Measurements from ENCODE around the gene MAP3K7CL.

MAP3K7CL gene

DNA sequence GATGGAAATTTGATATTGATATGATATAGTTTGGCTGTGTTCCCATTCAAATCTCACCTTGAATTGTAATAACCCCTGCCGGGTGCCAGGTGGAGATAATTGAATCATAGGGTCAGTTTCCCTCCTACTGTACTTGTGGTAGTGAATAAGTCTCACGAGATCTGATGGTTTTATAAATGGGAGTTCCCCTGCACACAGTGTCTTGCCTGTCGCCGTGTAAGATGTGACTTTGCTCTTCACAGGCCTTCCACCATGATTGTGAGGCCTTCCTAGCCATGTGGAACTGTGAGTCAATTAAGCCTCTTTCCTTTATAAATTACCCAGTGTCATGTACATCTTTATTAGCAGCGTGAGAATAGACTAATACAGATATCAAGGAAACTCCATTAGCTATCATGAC, 74.6 kb downstream of the MAP3K7CL start:
- DNase-seq: no peak

DNA sequence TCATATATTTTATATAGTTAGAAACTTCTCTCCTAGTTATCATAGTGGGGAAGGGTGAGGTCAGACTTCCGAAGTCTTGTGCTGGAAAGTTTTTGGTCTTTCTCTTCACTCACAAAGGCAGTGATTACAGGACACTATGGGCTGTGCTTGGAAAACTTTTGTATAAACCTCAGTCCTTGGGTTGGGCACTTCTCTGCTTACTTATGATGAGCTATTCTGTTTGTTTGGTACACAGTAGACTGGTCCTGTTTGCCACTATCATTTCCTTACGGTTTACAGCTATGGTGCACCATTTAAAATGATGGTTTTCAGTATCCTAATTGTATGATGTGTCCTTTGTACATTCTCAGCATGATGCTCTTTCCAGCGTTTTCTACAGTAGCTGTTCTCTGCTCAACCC, 75.5 kb downstream of the MAP3K7CL start:
- no peak for DNase-seq

DNA sequence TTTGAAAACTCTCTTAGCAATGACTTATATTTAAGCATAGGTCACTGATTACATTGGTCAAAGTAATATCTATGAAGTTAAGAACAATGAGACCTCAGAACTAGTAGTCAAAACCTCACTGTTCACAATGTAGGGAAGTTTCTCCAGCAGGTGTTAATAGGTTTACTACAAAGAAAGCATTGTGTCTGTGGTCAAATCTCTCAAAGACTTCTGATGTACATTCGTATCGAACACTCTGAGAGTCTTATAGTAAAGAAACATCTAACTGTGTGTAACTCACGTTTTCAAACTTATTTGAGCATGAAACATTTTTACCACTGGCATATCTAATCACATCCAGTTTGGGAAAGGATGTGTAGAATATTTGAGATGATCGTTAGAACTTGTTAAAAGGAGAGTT, 76.0 kb downstream of the MAP3K7CL start:
- no peak for DNase-seq

DNA sequence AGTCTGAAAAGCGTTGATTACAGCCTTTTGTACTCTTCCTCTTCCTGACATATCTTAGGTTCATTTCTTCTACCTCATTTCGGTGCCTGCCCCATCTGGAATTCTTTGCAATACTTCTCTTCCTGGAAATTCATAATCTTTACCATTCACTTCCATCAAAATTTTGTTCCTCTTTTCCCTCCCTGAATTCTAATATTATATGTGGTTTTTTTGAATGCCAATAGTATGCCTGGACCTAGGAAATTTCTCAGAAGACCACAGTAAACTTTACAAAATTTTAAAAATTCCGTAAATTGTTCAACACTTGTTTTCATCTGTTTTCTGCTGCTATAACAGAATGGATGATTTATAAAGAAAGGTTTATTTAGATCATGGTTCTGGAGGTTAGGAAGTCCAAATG, 76.8 kb downstream of the MAP3K7CL start:
- no peak for DNase-seq

DNA sequence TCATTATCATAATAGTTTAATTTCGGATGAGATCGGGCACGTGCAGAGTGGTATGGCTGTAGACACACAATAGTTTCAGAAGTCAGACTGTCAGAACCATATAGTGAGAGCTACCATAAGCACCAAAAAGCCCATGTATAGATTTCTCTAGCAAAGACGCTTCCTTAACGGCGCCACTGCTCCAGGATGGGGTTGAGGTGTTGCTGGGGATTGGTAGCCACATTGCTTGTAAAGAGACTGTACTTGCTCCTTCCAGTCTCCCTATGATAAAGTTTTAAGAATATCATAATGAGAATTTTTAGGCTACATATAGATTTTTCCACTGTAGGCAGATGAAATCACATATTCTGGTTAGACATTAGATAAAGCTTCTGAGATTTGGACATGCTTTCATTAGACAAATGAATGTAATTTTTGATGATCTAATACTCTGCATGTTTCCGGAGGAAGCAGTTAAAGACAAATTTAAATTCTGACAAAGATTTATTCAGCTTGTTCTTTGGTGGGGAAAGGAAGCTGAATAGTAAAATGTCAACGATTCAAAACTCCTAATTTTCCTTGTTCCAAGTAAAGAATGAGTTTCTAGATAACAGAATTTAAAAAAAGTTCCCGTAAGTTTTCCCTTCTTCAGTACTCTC, 77.7 kb downstream of the MAP3K7CL start:
- no peak for DNase-seq

DNA sequence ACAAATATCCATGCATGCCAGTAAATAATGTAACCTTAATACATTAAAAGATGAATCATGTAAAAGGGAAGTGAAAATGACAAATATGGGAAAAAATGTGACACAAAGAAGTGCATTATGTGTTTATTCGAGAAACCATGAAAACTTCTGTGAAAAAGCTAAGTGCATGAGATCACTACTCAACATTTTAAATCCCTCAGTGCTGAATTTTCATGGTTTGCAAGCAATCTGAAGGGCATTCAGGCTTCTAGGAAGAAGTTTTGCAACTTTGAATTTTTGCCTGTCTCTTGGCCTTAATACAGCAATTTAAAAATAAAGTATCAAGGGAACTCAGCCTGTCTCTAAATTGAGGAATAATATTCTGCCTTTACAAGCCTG, 78.2 kb downstream of the MAP3K7CL start:
- no peak for DNase-seq

DNA sequence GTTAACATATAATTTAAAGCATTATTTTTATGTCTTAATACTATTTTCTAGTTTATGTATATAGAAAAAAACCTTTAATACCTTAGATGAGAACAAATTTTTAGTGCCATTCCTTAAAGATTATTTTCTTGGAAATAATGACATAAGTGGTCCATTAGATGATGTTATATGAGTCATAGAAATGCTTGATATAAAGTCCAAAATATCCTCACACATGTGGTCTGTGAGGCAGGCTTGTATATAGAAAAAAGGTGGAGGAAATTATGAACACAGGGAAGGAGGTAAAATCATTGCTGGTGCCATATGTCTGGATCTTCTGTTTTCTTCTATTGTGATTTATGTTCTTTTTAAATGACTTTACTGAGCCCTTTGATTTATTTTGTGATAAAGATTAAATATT, 79.3 kb downstream of the MAP3K7CL start:
- DNase-seq: no peak

DNA sequence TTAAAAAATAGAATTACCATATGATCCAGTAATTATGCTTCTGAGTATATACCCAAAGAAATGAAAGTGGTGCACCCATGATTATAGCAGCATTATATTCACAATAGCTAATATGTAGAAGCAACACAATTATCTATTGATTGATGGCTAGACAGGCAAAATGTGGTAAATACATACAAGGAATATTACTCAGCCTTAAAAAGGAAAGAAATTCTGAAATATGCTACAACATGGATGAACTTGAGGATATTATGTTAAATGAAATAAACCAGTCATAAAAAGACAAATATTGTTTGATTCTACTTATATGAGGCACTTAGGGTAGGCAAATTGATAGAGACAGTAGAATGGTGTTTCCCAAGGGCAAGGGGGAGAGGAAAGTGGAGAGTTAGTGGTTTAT, 80.8 kb downstream of the MAP3K7CL start:
- DNase-seq: no peak

DNA sequence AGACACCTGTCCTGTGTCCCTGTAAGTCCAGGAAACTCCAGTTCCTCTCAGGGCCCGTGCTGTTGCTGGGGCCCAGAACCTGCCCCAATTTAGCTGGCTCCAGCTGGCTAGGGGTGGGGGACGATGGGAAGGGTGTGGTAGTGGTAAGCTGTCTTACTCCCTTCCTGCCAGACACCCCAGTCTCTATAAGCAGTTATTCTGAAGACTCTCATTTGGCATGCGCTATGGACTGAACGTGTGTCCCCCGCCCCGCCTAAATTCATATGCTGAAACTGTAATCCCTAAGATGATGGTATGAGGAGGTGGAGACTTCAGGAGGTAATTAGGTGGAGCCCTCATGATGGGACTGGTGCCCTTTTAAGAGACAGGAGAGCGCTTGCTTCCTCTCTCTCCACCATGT, 82.0 kb downstream of the MAP3K7CL start:
- DNase-seq: no peak

DNA sequence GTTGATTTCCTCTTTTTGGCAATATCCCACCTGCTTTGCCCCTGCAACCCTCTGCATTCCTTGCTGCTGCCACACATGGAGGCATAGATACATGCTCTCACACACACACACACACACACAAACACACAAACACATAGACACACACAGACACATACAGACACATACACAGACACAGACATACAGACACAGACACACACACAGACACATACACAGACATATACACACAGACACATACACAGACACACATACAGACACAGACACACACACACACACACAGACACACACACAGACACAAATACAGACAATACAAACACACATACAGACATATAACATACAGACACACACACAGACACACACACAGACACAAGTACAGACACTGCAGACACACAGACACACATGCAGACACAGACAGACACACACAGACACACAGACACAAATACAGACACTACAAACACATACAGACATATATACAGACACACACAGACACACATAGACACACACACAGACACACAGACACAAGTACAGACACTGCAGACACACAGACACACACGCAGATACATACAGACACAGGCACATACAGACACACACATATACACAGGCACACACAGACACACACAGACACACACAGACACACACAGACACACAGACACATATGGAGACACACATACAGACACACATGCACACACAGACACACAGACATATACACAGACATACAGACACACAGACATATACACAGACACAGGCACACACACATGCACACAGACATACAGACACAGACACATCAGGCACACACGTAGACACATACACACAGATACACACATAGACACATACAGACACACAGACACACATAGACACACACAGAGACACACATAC, 83.3 kb downstream of the MAP3K7CL start:
- DNase-seq: no peak

DNA sequence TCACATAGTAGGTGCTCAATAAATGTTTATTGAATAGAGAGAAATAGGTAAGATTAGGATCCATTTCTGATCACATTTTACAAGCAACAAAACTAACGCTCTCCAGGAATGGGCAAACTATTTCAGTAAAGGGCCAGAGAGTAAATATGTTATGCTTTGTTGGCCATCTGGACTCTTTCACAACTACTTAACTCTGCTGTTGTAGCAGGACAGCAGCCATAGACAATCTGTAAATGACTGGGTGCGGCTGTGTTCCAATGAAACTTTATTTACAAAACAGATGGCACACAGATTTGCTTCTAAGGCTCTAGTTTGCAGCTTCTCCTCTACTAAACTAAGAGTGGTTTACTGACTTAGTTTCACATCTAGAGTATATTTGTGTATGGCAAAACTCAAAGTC, 85.3 kb downstream of the MAP3K7CL start:
- DNase-seq: no peak

DNA sequence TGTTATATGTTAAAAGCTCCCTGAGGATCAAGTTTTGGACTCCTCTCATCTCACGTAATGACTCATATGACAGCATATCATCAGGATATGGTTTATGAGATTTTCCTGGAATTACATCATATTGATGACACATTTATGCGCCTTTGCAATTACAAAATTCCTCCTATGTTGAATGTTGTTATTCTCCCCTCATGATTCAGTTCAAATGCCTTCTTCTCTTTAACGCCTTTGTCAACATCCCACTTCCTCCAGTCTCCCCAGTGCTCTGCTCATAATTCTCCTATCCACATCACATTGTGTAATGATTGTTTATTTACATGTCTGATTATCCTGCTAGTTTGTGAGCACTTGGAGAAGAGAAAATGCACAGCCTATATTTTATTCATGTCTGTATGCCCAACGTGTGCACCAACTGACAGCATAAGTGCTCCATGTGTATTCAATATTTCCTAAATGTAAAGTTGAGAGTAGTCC, 87.4 kb downstream of the MAP3K7CL start:
- no peak for DNase-seq

DNA sequence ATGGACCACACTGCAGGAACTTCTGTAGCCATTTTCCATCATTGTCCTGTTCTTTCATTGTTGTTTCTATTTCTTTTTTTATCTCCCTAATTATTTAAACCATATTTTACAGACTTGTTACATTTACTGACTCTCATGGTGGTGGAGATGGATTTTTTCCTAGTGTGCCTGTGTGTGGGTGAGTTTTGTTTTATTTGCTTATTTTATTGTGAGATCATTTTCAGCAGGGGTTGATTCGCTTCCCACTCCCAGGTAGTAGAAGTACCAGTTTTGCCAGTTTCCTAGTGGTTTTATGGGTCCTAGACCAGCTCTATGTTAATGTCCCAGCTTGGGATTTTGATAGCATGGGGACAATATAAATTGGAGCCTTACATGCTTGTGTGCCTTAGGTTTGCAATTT, 88.3 kb downstream of the MAP3K7CL start:
- no peak for DNase-seq

DNA sequence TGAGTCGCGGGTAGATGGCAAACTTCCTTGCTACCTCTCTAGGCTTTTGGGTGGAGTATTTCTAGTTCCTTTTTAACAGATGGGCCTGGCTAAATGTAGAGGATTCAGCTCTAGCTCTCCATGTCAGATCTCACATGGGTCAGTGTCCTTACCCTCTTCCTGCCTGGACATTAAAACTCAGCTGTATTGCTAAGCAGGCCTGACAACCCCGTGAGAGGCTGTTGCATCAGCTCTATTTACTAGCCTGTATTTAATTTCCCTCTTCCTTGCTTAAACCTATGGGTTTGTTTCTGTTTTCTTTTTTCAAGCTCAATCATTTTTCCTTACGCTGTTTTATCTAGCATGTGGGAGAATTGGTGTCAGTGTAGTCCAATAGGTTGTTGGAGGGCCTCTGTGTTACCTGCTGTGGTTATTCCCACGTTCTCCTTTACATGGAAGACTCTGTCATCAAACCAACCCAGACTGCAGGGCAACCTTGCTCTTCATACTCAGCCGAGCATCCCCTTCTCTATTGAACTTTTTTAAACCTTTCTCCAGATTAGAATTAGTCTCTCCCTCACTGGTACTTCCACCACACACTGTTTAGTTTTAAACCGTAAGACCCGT, 88.8 kb downstream of the MAP3K7CL start:
- no peak for DNase-seq

DNA sequence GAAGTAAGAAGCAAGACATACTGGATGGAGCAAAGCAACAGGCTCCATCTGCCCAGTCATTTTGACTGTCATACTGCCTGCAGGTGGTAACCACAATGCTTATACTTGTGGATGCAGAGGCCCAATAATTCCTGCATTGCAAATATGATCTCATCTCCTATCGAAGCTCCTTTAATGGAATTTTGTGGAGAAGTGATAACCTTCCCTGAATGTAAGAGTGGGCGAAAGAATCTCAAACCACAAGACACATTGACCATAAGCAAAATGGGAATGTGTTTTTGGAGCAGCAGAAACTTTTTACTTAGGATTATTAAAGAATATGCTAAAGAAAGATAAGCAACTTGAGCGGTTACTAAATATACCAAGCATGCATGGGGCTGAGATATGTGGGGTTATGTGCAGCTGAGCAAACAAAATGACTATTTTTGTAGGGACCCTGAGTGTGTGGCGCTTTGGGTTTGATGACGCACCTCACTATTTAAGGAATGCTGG, 90.9 kb downstream of the MAP3K7CL start:
- DNase-seq: no peak

DNA sequence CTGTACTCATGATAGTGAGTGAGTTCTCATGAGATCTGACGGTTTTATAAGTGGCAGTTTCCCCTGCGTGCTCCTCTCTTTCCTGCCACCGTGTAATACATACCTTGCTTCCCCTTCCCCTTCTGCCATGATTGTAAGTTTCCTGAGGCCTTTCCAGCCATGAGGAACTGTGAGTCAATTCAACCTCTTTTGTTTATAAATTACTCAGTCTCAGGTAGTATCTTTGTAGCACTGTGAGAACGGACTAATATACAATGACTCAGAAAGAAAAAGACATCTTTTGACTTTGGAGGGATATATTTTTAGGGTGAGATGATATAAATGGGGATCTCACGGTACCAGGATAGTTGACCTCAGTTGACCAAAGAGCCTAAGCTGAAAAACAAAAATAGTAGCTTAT, 93.6 kb downstream of the MAP3K7CL start:
- DNase-seq: no peak

Measured in activated gamma-delta T cell treated with Interleukin-2 at 50 U/mL for 16 hours (primary cell).